GM12878 (cell line): ENCODE results near the gene DCAF8. TPM values are rescaled to one million over a fixed set of nuclear protein-coding genes. Genes with fewer than 3 reads are reported as not detected.

Experiments
- ATAC-seq: fragments of 200-7000 bp; cut with Tn5 transposase; 3 replicates; pipeline ENCODE4 v1.9.1; 2020; ENCODE audit warnings: mild to moderate bottlenecking, moderate library complexity
- BruUV-seq: library from RNA; stranded (reverse); fragments of 400-500 nt; replicated peaks from 2 replicates; lab custom pipeline; 2021; lab: Mats Ljungman, UMichigan
- CTCF ChIA-PET: fragments of 300-600 bp; sonication (Branson Sonifier 250); formaldehyde crosslinking; extraction: SDS; loops from one replicate; lab custom pipeline; 2021; ENCODE audit warnings: inconsistent platforms; lab: Yijun Ruan, JAX
- POLR2A ChIA-PET: fragments of 350-600 bp; formaldehyde crosslinking; extraction: SDS; loops from one replicate; lab custom pipeline; 2021; ENCODE audit warnings: inconsistent platforms; lab: Charles Lee
- RAD21 ChIA-PET: fragments of 300-600 bp; sonication (Branson Sonifier 250); formaldehyde crosslinking; loops from one replicate; lab custom pipeline; 2023; ENCODE audit warnings: antibody characterized with exemption; ENCODE audit not compliant: unreplicated experiment; lab: Charles Lee
- SMC1A ChIA-PET: fragments of 300-600 bp; sonication (Branson Sonifier 250); formaldehyde crosslinking; loops from one replicate; lab custom pipeline; 2023; ENCODE audit not compliant: unreplicated experiment, uncharacterized antibody; lab: Charles Lee
- DNase-seq: peaks from one replicate; pipeline ENCODE4 v3.0.0-alpha.2; 2011; ENCODE audit warnings: low read depth, low spot score
- FAIRE-seq: peaks from 3 replicates; lab custom pipeline; 2011; peaks lifted over from hg19 to GRCh38; lab: Jason Lieb, UNC
- H2AFZ ChIP-seq: 2 replicates; pipeline ENCODE4 v1.6.0; 2011; ENCODE audit warnings: low read depth, low read length, control low read depth; ENCODE audit not compliant: control insufficient read depth
- H3K27ac ChIP-seq: 2 replicates; pipeline ENCODE4 v1.5.1; 2011; ENCODE audit warnings: control low read depth; ENCODE audit not compliant: control insufficient read depth, insufficient read depth
- H3K27me3 ChIP-seq, 2 experiments: replicated peaks in 1 of 2; 2 replicates each; pipeline versions ENCODE4 v1.6.0 to v1.6.1; 2011; ENCODE audit warnings: low read length in 1 of 2; ENCODE audit not compliant: control insufficient read depth in 2 of 2, insufficient read depth in 2 of 2
- H3K36me3 ChIP-seq, 2 experiments: 2 replicates each; pipeline ENCODE4 v1.5.1; 2011; ENCODE audit warnings: low read length in 1 of 2; ENCODE audit not compliant: control insufficient read depth in 2 of 2, insufficient read depth in 2 of 2
- H3K4me1 ChIP-seq: 2 replicates; pipeline ENCODE4 v1.6.1; 2011; ENCODE audit warnings: mild to moderate bottlenecking, low read length, moderate library complexity, mixed read lengths; ENCODE audit not compliant: control insufficient read depth, insufficient read depth
- H3K4me2 ChIP-seq: 2 replicates; pipeline ENCODE4 v1.6.0; 2011; ENCODE audit warnings: control low read depth; ENCODE audit not compliant: control insufficient read depth, insufficient read depth
- H3K4me3 ChIP-seq: fragments of 200-600 bp; sonication (generic); 2 replicates; pipeline ENCODE4 v1.5.1; 2016
- H3K79me2 ChIP-seq: 2 replicates; pipeline ENCODE4 v1.6.0; 2011; ENCODE audit warnings: low read length; ENCODE audit not compliant: control insufficient read depth, insufficient read depth
- H3K9ac ChIP-seq: 2 replicates; pipeline ENCODE4 v1.8.0; 2011; ENCODE audit warnings: low read length, control low read depth, mixed read lengths; ENCODE audit not compliant: control insufficient read depth, insufficient read depth
- H3K9me3 ChIP-seq: replicated peaks from 3 replicates; pipeline ENCODE4 v1.5.1; 2011; ENCODE audit warnings: mild to moderate bottlenecking, low read length; ENCODE audit not compliant: control insufficient read depth, insufficient read depth
- H4K20me1 ChIP-seq: 2 replicates; pipeline ENCODE4 v1.6.0; 2011; ENCODE audit not compliant: control insufficient read depth, insufficient read depth
- CHD2 ChIP-seq: IDR thresholded peaks from 2 replicates; pipeline ENCODE4 v1.6.1; 2011; ENCODE audit warnings: low read depth, low read length, improper control_type of control experiment, borderline replicate concordance
- DPF2 ChIP-seq: fragments of 450-650 bp; IDR thresholded peaks from 2 replicates; pipeline ENCODE4 v1.6.1; 2017; ENCODE audit warnings: mild to moderate bottlenecking
- EGR1 ChIP-seq, 2 experiments: IDR thresholded peaks; 1 replicate in 1 of 2; 2 replicates in 1 of 2; pipeline ENCODE4 v1.6.1; 2011 to 2012; ENCODE audit warnings: low read depth in 2 of 2, low read length in 2 of 2, borderline replicate concordance in 1 of 2, mild to moderate bottlenecking in 1 of 2, moderate library complexity in 1 of 2
- JUND ChIP-seq: IDR thresholded peaks from 2 replicates; pipeline ENCODE4 v1.6.1; 2012; ENCODE audit warnings: low read depth, mild to moderate bottlenecking, low read length, improper control_type of control experiment, moderate library complexity
- KLF5 ChIP-seq: fragments of 450-650 bp; IDR thresholded peaks from 2 replicates; pipeline ENCODE4 v1.6.1; 2014; ENCODE audit warnings: mild to moderate bottlenecking; ENCODE audit not compliant: partially characterized antibody
- MXI1 ChIP-seq: fragments of 150-350 bp; IDR thresholded peaks from 2 replicates; pipeline ENCODE4 v1.6.1; 2011; ENCODE audit warnings: low read depth, mild to moderate bottlenecking, inconsistent platforms, low read length, improper control_type of control experiment
- NFIC ChIP-seq: IDR thresholded peaks from 2 replicates; pipeline ENCODE4 v1.6.1; 2012; ENCODE audit warnings: low read depth, mild to moderate bottlenecking, inconsistent platforms, low read length, moderate library complexity
- POLR2AphosphoS2 ChIP-seq: IDR thresholded peaks from 2 replicates; pipeline ENCODE4 v1.6.1; 2011; ENCODE audit warnings: low read depth, mild to moderate bottlenecking, low read length, improper control_type of control experiment, moderate library complexity
- POU2F2 ChIP-seq: IDR thresholded peaks from 3 replicates; pipeline ENCODE4 v1.6.1; 2011; ENCODE audit warnings: low read depth, mild to moderate bottlenecking, low read length, borderline replicate concordance
- PRDM15 ChIP-seq: fragments of 450-650 bp; formaldehyde crosslinking; IDR thresholded peaks from 2 replicates; pipeline ENCODE4 v1.4.0; 2020; ENCODE audit warnings: mild to moderate bottlenecking, moderate library complexity
- RFX5 ChIP-seq: IDR thresholded peaks from 2 replicates; pipeline ENCODE4 v1.6.1; 2011; ENCODE audit warnings: low read depth, low read length, improper control_type of control experiment
- SUZ12 ChIP-seq: fragments of 200-600 bp; sonication (generic); IDR thresholded peaks from one replicate; pipeline ENCODE4 v1.6.1; 2018; ENCODE audit warnings: antibody characterized with exemption, mild to moderate bottlenecking; ENCODE audit not compliant: unreplicated experiment
- WGBS: methylation state at CpG from one replicate; pipeline ENCODE4 v1.1.6; 2016; ENCODE audit warnings: low lambda C conversion rate; ENCODE audit not compliant: insufficient replicate concordance, insufficient coverage; ENCODE audit errors: missing lambda C conversion rate; 5-methylcytosine and 5-hydroxymethylcytosine counted together
- in situ Hi-C: fragments of 300-500 bp; cut with MboI; formaldehyde crosslinking; loops from 9 replicates; pipeline ENCODE4 v1.14.3; 2018; ENCODE audit warnings: mixed read lengths
- intact Hi-C: fragments of 100-400 bp; cut with micrococcal nuclease; formaldehyde crosslinking; loops from one replicate; pipeline ENCODE4 v1.14.2; 2022; ENCODE audit not compliant: unreplicated experiment
- polyA plus RNA-seq, 11 experiments: library from polyadenylated mRNA; depleted of rRNA in 4 of 11; unstranded in 6 of 11; stranded (reverse) in 5 of 11; fragments of >200 nt; fragmentation: Nextera tagmentation in 4 of 11; fragmentation: Illumina TruSeq in 1 of 11; extraction: Ambion mirVana in 4 of 11; extraction: Trizol in 1 of 11; gene quantifications; 1 replicate in 1 of 11; 2 replicates in 10 of 11; pipeline versions ENCODE4 v1.2.1 to v1.2.3, GENCODE V29; 2011 to 2016; ENCODE audit warnings: inconsistent platforms in 2 of 11, missing spikeins in 2 of 11, low read depth in 1 of 11
- total RNA-seq, 4 experiments: library from RNA; depleted of rRNA in 3 of 4; stranded (reverse); fragments of >200 nt in 3 of 4; fragmentation: Illumina TruSeq in 1 of 4; extraction: Trizol in 1 of 4; gene quantifications; 2 replicates each; pipeline versions ENCODE4 v1.2.1 to v1.2.3, GENCODE V29; 2013 to 2021

Gene DCAF8
- total and polyA plus RNA-seq, 10 of the 15 experiments (the other 5 are each of a cell fraction or from before 2014, with no cell fraction given), result 10.4 to 152 (median 84.6) TPM

- no TSS peak for BruUV-seq
- ATAC-seq (no peak), DNase-seq (no peak), FAIRE-seq (no peak)
- H3K27ac ChIP-seq, result no peak overlapping the region
- TF ChIP-seq DPF2, result no peak
- TF ChIP-seq SUZ12, result no peak
- TF ChIP-seq PRDM15 (CRISPR knock-in tag), result no peak
- no peak for TF ChIP-seq KLF5
- TF ChIP-seq EGR1 (IDR thresholded peaks at IDR 0.05; ENCODE audit: borderline replicate concordance in 1 of 2, low read depth in 2 of 2, low read length in 2 of 2), result no peak
- TF ChIP-seq POU2F2, result no peak
- no peak for TF ChIP-seq JUND
- TF ChIP-seq POLR2AphosphoS2, result no peak
- no peak for TF ChIP-seq MXI1
- no peak for TF ChIP-seq NFIC
- no peak for TF ChIP-seq RFX5
- TF ChIP-seq CHD2, result no peak
- H3K9me3 ChIP-seq, result no peaks in the 10 kb centered on the region
- ChIA-PET SMC1A (interaction anchor here (1.0 to 4.7 kb wide), 10 partner anchors 7 to 143 kb away, joined by 3 to 34 read pairs (median 5); no protein-coding TSS in a partner anchor), RAD21 (interaction anchor here (0.7 to 1.4 kb wide), 3 partner anchors 46 to 143 kb away, joined by 3 to 4 read pairs (median 4); no protein-coding TSS in a partner anchor), POLR2A (interaction anchor here (1.1 kb wide), 1 partner anchor 16 kb away, joined by 4 read pairs; no protein-coding TSS in a partner anchor), CTCF (interaction anchor here (0.7 to 7.4 kb wide), 14 partner anchors 8 to 157 kb away, joined by 3 to 116 read pairs (median 4); no protein-coding TSS in a partner anchor)
- intact Hi-C loops (no loop called here), in situ Hi-C loops (no loop called here)
- H2AFZ ChIP-seq, result no peak overlapping the region
- peaks cover 2% of the 10 kb centered on the region for H3K79me2 ChIP-seq
- no peak overlapping the region for H3K4me2 ChIP-seq
- no peaks in the 10 kb centered on the region for H4K20me1 ChIP-seq
- H3K27me3 ChIP-seq, result no peaks in the 10 kb centered on the region
- H3K4me3 ChIP-seq, result no peak overlapping the region
- H3K36me3 ChIP-seq, result peaks cover 8 to 9% of the 10 kb centered on the region in 2 experiments
- no peaks in the 10 kb centered on the region for H3K4me1 ChIP-seq
- WGBS, result 100% methylated on average over 1 of the region's 1 CpG
- H3K9ac ChIP-seq, result no peak overlapping the region
Observed at GRCh38 chr1:160244209-160244608, 18.1 kb downstream of the DCAF8 start.
